HG03039 (cell line): Measurements from ENCODE around the gene AHDC1.

Source experiments
- ATAC-seq: cut with Tn5 transposase; IDR thresholded peaks from one replicate; pipeline ENCODE4 v1.9.1; 2021; ENCODE audit warnings: mild to moderate bottlenecking, moderate library complexity; ENCODE audit not compliant: unreplicated experiment

Gene AHDC1

GRCh38 chr1:27585684-27586083 is 18.3 kb downstream of the AHDC1 start:
- ATAC-seq: no peak

DNA sequence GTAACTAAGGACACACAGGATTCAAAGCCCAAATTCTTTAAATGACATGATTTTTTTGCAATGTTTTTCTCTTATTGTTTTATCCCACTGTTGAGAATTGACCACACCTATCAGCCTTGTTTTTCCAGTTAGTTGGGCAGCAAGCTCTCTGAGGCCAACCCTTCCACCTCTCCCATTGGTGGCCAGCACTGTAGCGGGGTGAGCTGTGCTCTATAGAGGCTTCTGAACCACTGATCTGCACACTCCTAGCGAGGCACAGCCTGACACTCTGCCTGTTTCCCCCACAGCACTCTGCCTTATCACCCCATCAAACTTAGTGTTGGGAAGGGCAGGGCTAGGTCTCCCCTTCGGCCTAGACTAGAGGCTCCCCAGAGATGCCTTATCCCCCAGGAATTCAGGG is 19.5 kb downstream of the AHDC1 start:
- ATAC-seq: no peak

- ATAC-seq: no peak
Observed at GRCh38 chr1:27583479-27583878, 20.5 kb downstream of the AHDC1 start.

- no peak for ATAC-seq
Observed at GRCh38 chr1:27581823-27582243, 22.1 kb downstream of the AHDC1 start.

GRCh38 chr1:27577504-27578188 is 26.3 kb downstream of the AHDC1 start:
- ATAC-seq: no peak

DNA sequence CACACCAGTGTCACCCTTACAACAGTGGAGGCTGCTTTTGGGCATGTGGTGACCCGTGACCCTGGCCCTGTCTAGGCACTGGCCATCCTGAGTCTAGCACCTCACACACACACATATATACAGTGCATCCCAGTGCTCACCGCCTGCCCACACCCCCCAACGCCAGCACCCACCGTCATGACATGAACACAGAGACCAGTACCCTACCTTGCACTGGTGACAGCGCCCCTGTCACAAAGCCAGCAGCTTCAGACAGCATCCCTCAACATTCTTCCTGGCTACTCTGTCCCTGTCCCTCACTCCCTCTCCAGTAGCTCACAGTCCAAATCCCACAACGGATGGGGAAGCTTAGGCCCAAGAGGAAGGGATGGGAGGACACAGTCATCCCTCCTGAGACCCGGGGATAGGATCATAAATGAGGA is 27.1 kb downstream of the AHDC1 start:
- ATAC-seq: no peak

DNA sequence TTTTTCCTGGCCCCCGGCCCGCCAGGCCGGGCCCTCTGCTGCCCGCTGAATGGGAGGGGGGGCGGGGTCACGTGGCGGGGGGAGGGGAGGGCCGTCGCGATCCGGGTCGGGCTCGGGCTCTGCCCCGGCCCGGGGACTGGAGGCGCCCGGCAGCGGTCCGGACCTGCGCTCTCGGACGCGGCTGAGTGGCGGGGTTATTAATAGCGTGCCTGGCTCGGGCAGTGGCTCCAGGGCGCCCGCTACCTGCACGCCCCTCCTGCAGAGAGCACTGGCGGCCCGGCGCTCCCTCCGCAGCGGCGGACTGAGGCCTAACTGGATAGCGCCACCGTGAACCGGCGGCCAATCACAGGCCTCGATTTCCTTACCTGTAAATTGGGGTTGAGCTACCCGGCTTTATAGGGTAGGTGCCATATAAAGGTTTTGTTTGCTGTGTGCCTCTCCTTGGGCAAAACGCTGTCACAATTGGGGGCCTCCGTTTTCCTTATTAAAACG is 28.1 kb downstream of the AHDC1 start:
- no peak for ATAC-seq

DNA sequence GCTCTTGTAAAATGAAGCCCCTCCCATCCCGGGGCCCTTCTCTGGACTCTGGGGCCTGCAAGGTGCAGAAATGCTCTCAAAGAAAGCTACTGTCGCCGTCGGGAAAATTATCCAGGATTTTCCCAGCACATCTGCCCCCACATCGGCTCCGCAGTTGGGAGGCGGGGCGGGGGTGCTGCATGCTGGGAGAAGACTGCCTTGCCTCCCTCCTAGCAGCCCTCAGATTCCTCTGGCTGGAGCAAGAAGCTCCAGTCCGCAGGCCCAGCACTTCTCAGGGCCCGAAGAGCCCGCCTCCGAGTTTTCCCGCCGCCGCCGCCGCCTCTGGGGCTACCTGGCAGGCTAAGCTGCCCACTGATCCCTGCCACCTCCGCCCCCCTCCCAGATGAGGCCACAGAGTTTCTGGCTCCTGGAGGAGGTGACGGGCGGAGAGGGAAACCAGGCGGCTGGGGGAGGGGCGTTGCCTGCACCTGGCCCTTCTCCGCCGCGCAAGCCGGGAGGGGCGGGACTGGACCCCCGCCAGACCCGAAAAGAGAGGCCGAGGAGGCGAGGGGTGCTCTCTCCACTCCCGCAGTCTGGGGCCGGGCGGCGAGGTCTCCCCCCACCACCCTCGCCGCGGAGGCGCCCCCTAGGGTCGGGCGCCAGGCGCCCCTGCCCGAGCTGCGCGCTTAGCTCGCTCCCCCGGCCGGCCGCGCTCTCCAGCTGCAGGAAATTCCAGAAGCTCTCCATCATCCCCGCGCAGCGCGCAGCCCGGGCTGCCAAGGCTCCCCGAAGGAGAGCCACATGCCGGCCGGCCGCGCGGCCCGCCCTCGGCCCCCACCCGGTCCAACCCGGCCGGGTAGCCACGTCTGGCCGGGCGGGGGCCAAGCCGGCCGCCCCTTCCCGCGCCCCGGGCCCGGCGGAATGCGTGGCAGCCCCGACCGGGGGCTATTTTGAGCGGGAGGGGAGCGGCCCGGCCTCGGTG is 28.8 kb downstream of the AHDC1 start:
- ATAC-seq: no peak

DNA sequence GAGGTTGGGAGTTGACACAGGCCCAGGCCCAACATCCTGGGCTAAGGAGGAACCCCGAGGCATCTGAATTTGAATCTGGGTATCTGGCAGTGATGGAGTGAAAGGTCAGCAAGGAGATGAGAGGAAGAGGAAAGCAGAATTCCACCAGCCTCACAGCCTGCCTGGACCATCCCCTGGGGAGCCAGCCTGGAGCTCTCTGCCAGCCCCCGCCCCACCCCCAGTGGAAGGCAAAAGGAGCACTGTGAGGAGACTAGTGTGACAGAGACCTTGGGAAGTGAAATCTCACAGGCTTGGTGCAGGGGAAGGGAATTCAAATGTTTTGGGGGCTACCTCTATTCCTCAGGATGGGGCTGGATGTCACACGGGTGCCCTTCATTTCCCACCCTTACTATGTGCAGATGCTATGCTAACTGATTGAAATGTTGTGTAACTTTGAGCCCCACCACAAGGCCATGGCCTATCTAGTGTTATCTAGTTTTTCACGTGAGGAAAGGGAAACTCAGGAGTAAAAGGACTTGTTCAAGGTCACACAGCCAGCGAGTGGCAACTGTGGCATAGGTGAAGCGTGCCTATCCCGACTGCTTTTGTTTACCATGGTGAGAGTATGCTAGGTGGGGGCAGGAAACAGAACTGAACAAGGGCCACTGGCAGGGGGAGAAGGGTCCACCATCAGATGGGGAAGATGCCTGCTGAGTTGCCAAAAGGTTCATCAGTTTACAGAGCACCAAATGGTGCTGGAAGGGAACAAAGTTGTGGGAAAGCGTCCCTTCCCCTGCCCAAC is 29.8 kb downstream of the AHDC1 start:
- no peak for ATAC-seq

- no peak for ATAC-seq
Observed at GRCh38 chr1:27572679-27573426, 31.1 kb downstream of the AHDC1 start.

DNA sequence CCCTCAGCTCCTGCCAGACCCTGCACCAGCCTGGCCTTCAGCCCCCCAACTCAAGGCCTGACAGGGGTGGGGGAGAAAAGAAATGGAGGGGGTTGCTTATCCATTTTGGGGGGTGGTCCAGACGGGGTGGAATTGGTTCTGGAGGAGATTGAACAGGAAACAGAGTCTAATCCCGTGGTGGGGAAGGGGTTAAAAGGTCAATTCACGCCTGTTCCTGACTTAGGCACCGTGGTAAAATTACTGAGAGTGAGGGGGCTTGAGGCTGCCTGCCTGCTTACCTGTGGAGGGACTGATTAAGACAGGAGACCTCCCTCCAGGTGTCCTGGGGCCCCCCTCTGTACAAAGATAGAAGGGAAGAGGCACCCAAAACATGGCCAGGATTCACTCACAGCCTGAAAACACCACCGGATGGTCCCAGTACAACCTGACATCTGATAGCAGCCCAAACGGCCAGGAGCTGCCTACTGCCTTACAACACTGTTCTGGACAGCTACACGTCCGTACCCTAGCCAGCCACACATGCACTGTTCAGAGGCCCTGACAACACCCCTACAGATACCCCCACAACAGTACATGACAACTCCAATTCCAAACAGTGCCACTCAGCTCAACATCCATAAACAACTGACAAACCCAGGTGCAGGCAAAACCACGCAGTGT is 31.8 kb downstream of the AHDC1 start:
- ATAC-seq: no peak

GRCh38 chr1:27571439-27572018 is 32.4 kb downstream of the AHDC1 start:
- ATAC-seq: no peak

DNA sequence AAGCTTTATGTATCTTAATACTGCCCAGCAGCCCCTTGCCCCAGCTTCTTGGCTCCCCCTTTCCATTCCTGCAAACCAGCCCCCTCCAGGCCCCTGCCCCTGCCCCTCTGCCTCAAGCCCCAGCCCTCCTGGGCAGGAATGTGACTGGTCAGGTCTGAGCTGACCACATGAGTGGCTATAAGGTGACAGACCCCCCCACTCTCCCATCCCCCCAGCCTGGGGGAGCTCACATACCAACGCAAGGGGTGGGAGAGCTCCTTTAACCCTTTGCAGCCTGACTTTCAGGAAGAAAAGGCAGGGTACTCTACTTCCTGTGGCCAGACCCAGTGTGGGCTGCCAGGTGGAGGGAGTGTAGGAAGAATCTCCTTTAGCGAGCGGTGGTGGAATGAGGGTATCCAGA is 33.2 kb downstream of the AHDC1 start:
- no peak for ATAC-seq

GRCh38 chr1:27570356-27570755 is 33.6 kb downstream of the AHDC1 start:
- ATAC-seq: no peak

DNA sequence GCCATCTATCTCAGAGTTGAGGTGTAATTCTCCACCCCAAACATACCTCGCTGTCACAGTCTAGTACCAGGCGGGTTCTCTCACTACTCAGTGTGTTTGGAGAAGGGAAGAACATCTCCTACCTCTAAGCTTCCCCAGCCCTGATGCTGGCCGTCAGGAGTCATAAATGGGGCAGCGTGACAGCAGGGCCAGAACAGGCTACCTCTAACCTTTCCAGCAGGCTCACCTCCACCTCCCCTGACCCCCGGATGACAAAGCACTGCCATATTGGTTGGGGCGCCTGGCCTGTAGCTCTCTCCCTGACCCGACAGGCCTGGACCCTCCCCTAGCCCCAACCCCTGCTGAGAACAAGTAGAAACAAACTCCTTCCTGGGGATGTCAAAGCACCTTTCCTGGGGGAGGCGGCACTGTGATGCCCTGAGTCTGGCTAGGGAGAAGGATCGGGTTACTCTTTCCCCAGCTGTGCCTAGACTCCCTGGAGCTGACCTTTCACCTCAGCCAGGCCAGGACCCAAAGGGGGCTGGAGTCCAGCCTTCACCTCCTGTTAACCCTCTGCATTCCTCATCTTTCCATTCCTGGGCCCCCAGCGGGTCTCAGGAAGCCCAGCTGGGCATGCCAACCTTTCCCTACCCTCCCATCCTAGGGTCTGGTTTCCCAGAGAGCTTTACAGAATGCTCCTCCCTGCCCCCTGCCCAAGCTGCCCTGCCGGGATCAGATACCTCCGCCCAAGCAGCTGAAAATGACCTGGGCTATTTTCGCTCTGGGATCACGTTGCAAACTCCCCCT is 34.2 kb downstream of the AHDC1 start:
- no peak for ATAC-seq

- no peak for ATAC-seq
Observed at GRCh38 chr1:27569088-27569460, 34.9 kb downstream of the AHDC1 start.

- ATAC-seq: peak; percentile 88
Observed at GRCh38 chr1:27568300-27569087, 35.5 kb downstream of the AHDC1 start.

DNA sequence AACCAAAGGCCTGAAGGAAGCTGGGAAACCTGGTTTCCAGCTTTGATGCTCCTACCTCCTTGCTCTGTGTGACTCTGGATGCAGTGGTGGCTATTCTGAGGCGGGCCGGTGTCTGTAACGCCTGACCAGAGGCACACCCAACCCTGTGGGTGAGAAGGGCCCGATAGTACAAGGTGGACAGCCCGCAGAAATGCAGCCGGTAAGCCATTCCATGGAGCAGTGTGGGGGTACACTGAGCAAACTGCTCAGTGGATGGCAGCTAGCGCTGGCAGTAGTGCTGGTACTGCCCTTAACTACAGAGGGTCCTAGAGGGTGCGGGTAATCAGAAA is 36.0 kb downstream of the AHDC1 start:
- no peak for ATAC-seq
